ENCODE data around the gene KCNIP1. TPM values are rescaled to one million over a fixed set of nuclear protein-coding genes. Genes with fewer than 3 reads are reported as not detected.

Gene KCNIP1
- polyA plus RNA-seq, 1 of the 3 experiments (the other 2 are of a cell fraction) = 1.3 TPM

DNA sequence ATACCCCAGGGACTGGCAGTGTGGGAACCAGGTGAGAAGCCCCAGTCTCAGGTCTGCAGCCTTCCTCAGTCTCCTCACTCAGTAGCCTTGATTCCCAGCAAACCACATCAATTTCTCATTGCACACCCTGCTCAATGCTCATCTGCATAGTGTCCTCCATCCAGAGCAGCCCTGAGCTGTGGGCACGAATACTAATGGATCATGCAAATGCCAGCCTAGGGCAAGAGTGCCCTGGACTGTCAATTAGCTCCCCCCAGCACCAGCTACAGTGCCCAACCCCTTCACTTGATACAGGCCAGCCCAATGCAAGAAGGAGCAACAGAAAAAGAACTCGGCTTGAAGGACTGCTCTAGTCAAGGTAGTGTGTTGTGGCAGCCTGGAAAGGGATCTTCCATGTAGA is 9.8 kb upstream of the KCNIP1 start:
- H3K27ac ChIP-seq (ENCODE audit: low read depth in 2 of 2, low read length in 1 of 2) = no peak overlapping the region
- 56% methylated on average over 1 of the region's 2 CpGs for WGBS (ENCODE audit: low lambda C conversion rate)
- POLR2A ChIA-PET = no interaction called here
- H3F3A ChIP-seq (replicated peaks; ENCODE audit: insufficient read depth) = peaks cover 5% of the 10 kb centered on the region
- TF ChIP-seq GATA2 (CRISPR knock-in tag; IDR thresholded peaks at IDR 0.05) (no peak), MXI1 (IDR thresholded peaks at IDR 0.05; ENCODE audit: low read depth, low read length) (no peak), NFIC (IDR thresholded peaks at IDR 0.05; ENCODE audit: borderline replicate concordance) (no peak), RXRA (IDR thresholded peaks at IDR 0.05; ENCODE audit: borderline replicate concordance, low read depth) (no peak), RCOR1 (IDR thresholded peaks at IDR 0.05; ENCODE audit: low read length) (no peak), FOSL2 (IDR thresholded peaks at IDR 0.05; ENCODE audit: borderline replicate concordance, low read depth) (no peak), TAF1 (IDR thresholded peaks at IDR 0.05; ENCODE audit: borderline replicate concordance, low read depth, low read length) (no peak), PBX3 (IDR thresholded peaks at IDR 0.05) (no peak), JUND (IDR thresholded peaks at IDR 0.05) (no peak), EZH2phosphoT487 (IDR thresholded peaks at IDR 0.05; ENCODE audit: borderline replicate concordance, low read depth) (no peak), POLR2AphosphoS5 (IDR thresholded peaks at IDR 0.05; ENCODE audit: low read depth, low read length) (no peak), EP300 (IDR thresholded peaks at IDR 0.05; ENCODE audit: borderline replicate concordance in 1 of 2, low read depth in 1 of 2, low read length in 1 of 2) (no peak), CHD2 (IDR thresholded peaks at IDR 0.05; ENCODE audit: low read length, partially characterized antibody) (no peak), TEAD4 (IDR thresholded peaks at IDR 0.05; ENCODE audit: borderline replicate concordance, insufficient read depth) (no peak), ZBTB33 (IDR thresholded peaks at IDR 0.05; ENCODE audit: borderline replicate concordance, low read depth) (no peak)
- TF ChIP-seq, protein P1, sequence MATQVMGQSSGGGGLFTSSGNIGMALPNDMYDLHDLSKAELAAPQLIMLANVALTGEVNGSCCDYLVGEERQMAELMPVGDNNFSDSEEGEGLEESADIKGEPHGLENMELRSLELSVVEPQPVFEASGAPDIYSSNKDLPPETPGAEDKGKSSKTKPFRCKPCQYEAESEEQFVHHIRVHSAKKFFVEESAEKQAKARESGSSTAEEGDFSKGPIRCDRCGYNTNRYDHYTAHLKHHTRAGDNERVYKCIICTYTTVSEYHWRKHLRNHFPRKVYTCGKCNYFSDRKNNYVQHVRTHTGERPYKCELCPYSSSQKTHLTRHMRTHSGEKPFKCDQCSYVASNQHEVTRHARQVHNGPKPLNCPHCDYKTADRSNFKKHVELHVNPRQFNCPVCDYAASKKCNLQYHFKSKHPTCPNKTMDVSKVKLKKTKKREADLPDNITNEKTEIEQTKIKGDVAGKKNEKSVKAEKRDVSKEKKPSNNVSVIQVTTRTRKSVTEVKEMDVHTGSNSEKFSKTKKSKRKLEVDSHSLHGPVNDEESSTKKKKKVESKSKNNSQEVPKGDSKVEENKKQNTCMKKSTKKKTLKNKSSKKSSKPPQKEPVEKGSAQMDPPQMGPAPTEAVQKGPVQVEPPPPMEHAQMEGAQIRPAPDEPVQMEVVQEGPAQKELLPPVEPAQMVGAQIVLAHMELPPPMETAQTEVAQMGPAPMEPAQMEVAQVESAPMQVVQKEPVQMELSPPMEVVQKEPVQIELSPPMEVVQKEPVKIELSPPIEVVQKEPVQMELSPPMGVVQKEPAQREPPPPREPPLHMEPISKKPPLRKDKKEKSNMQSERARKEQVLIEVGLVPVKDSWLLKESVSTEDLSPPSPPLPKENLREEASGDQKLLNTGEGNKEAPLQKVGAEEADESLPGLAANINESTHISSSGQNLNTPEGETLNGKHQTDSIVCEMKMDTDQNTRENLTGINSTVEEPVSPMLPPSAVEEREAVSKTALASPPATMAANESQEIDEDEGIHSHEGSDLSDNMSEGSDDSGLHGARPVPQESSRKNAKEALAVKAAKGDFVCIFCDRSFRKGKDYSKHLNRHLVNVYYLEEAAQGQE (IDR thresholded peaks at IDR 0.05; ENCODE audit: low read depth, low read length) = no peak
- TF ChIP-seq, protein P2, sequence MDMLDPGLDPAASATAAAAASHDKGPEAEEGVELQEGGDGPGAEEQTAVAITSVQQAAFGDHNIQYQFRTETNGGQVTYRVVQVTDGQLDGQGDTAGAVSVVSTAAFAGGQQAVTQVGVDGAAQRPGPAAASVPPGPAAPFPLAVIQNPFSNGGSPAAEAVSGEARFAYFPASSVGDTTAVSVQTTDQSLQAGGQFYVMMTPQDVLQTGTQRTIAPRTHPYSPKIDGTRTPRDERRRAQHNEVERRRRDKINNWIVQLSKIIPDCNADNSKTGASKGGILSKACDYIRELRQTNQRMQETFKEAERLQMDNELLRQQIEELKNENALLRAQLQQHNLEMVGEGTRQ (IDR thresholded peaks at IDR 0.05; ENCODE audit: borderline replicate concordance, low read depth, low read length) = no peak
- TF ChIP-seq, protein P3, sequence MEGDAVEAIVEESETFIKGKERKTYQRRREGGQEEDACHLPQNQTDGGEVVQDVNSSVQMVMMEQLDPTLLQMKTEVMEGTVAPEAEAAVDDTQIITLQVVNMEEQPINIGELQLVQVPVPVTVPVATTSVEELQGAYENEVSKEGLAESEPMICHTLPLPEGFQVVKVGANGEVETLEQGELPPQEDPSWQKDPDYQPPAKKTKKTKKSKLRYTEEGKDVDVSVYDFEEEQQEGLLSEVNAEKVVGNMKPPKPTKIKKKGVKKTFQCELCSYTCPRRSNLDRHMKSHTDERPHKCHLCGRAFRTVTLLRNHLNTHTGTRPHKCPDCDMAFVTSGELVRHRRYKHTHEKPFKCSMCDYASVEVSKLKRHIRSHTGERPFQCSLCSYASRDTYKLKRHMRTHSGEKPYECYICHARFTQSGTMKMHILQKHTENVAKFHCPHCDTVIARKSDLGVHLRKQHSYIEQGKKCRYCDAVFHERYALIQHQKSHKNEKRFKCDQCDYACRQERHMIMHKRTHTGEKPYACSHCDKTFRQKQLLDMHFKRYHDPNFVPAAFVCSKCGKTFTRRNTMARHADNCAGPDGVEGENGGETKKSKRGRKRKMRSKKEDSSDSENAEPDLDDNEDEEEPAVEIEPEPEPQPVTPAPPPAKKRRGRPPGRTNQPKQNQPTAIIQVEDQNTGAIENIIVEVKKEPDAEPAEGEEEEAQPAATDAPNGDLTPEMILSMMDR (IDR thresholded peaks at IDR 0.05) = no peak
- no peaks in the 10 kb centered on the region for H3K9me3 ChIP-seq
- no peak overlapping the region for H2AFZ ChIP-seq (ENCODE audit: low read depth)
- no peaks in the 10 kb centered on the region for H3K79me2 ChIP-seq (ENCODE audit: insufficient read depth)
- CTCF ChIA-PET = interaction anchor here (1.0 to 1.8 kb wide), 3 partner anchors 15 to 145 kb away, joined by 3 to 5 read pairs (median 4); no protein-coding TSS in a partner anchor
- DNase-seq = no peak
- H4K20me1 ChIP-seq (ENCODE audit: insufficient read depth) = no peaks in the 10 kb centered on the region
- peaks cover 0 to 11% of the 10 kb centered on the region in 2 experiments; a peak in 3 of 4 replicates for H3K4me1 ChIP-seq (ENCODE audit: control insufficient read depth in 1 of 2, insufficient read depth in 2 of 2, low read depth in 1 of 2, low read length in 1 of 2)
- no peaks in the 10 kb centered on the region for H3K36me3 ChIP-seq (replicated peaks in 1 of 2; ENCODE audit: control insufficient read depth in 1 of 2, insufficient read depth in 2 of 2, low read length in 1 of 2)
- no peak overlapping the region for H3K9ac ChIP-seq
- no peak overlapping the region for H3K4me3 ChIP-seq (ENCODE audit: low read depth in 2 of 2, low read length in 1 of 2)
- H3K27me3 ChIP-seq (ENCODE audit: insufficient read depth) = no peaks in the 10 kb centered on the region
- H3K4me2 ChIP-seq = no peak overlapping the region
- H3K9me2 ChIP-seq = no peaks in the 10 kb centered on the region

Data from SK-N-SH (cell line).